ENCODE measurements around the gene IRF2BP2. TPM values are rescaled to one million over a fixed set of nuclear protein-coding genes. Genes with fewer than 3 reads are reported as not detected.
A peak's percentile ranks its signal among the peaks of the same experiment; 100 is the strongest.

The IRF2BP2 gene
- total and polyA plus RNA-seq, 2 of the 13 experiments (the other 11 are each of a cell fraction or from before 2014, with no cell fraction given), result 140 to 147 TPM

DNA sequence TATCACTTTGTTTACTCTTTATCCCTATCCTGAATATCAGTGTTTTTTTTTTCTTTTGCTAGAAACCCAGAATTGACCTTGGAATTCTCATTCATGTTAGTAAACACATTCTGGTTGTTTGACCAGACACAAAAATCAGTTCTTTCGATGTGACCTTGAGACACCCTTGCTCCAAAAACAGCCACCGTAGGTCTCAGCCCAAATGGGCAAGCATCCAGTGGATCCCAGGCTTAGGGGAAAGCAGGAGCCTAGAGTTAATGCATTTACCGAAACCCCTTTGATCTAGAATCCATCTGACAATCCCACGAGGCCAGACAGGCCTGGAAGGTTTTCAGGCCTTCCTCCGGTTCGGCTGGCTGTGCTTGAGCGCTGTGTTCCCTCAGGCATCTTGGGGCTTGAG lies 47.6 kb downstream of the IRF2BP2 start (continued):
- TF ChIP-seq CBX2 (IDR thresholded peaks at IDR 0.05; ENCODE audit: low read depth, low read length) (no peak), CBX2 (CRISPR knock-in tag; IDR thresholded peaks at IDR 0.05; ENCODE audit: low read depth) (no peak), SOX5 (CRISPR knock-in tag; IDR thresholded peaks at IDR 0.05; ENCODE audit: borderline replicate concordance) (peak; percentile 76; the same call in 1 of the 2 replicates), MTF1 (CRISPR knock-in tag; IDR thresholded peaks at IDR 0.05) (no peak), SNRNP70 (IDR thresholded peaks at IDR 0.05; ENCODE audit: low read depth, low read length) (no peak), ZNF180 (CRISPR knock-in tag; IDR thresholded peaks at IDR 0.05; ENCODE audit: borderline replicate concordance, low read depth) (no peak), ZFP82 (CRISPR knock-in tag; IDR thresholded peaks at IDR 0.05; ENCODE audit: borderline replicate concordance) (no peak), SRSF1 (optimal IDR thresholded peaks at IDR 0.05; ENCODE audit: low read depth, low read length) (no peak), MEIS1 (CRISPR knock-in tag; IDR thresholded peaks at IDR 0.05; ENCODE audit: borderline replicate concordance) (no peak), ZNF552 (CRISPR knock-in tag; IDR thresholded peaks at IDR 0.05; ENCODE audit: borderline replicate concordance) (no peak), HOXD1 (CRISPR knock-in tag; IDR thresholded peaks at IDR 0.05) (no peak), ZNF879 (CRISPR knock-in tag; IDR thresholded peaks at IDR 0.05) (no peak), ZBTB21 (CRISPR knock-in tag; IDR thresholded peaks at IDR 0.05) (no peak), ATF1 (CRISPR knock-in tag; IDR thresholded peaks at IDR 0.05) (no peak), ZNF577 (CRISPR knock-in tag; IDR thresholded peaks at IDR 0.05; ENCODE audit: borderline replicate concordance, low read depth) (no peak), SSRP1 (CRISPR knock-in tag; IDR thresholded peaks at IDR 0.05) (no peak), PHF8 (CRISPR knock-in tag; IDR thresholded peaks at IDR 0.05) (no peak), NCOA2 (CRISPR knock-in tag; IDR thresholded peaks at IDR 0.05) (peak; percentile 70), ZC3H4 (CRISPR knock-in tag; IDR thresholded peaks at IDR 0.05; ENCODE audit: borderline replicate concordance) (no peak), ZSCAN30 (CRISPR knock-in tag; IDR thresholded peaks at IDR 0.05) (no peak)
- TF ChIP-seq, protein P1, sequence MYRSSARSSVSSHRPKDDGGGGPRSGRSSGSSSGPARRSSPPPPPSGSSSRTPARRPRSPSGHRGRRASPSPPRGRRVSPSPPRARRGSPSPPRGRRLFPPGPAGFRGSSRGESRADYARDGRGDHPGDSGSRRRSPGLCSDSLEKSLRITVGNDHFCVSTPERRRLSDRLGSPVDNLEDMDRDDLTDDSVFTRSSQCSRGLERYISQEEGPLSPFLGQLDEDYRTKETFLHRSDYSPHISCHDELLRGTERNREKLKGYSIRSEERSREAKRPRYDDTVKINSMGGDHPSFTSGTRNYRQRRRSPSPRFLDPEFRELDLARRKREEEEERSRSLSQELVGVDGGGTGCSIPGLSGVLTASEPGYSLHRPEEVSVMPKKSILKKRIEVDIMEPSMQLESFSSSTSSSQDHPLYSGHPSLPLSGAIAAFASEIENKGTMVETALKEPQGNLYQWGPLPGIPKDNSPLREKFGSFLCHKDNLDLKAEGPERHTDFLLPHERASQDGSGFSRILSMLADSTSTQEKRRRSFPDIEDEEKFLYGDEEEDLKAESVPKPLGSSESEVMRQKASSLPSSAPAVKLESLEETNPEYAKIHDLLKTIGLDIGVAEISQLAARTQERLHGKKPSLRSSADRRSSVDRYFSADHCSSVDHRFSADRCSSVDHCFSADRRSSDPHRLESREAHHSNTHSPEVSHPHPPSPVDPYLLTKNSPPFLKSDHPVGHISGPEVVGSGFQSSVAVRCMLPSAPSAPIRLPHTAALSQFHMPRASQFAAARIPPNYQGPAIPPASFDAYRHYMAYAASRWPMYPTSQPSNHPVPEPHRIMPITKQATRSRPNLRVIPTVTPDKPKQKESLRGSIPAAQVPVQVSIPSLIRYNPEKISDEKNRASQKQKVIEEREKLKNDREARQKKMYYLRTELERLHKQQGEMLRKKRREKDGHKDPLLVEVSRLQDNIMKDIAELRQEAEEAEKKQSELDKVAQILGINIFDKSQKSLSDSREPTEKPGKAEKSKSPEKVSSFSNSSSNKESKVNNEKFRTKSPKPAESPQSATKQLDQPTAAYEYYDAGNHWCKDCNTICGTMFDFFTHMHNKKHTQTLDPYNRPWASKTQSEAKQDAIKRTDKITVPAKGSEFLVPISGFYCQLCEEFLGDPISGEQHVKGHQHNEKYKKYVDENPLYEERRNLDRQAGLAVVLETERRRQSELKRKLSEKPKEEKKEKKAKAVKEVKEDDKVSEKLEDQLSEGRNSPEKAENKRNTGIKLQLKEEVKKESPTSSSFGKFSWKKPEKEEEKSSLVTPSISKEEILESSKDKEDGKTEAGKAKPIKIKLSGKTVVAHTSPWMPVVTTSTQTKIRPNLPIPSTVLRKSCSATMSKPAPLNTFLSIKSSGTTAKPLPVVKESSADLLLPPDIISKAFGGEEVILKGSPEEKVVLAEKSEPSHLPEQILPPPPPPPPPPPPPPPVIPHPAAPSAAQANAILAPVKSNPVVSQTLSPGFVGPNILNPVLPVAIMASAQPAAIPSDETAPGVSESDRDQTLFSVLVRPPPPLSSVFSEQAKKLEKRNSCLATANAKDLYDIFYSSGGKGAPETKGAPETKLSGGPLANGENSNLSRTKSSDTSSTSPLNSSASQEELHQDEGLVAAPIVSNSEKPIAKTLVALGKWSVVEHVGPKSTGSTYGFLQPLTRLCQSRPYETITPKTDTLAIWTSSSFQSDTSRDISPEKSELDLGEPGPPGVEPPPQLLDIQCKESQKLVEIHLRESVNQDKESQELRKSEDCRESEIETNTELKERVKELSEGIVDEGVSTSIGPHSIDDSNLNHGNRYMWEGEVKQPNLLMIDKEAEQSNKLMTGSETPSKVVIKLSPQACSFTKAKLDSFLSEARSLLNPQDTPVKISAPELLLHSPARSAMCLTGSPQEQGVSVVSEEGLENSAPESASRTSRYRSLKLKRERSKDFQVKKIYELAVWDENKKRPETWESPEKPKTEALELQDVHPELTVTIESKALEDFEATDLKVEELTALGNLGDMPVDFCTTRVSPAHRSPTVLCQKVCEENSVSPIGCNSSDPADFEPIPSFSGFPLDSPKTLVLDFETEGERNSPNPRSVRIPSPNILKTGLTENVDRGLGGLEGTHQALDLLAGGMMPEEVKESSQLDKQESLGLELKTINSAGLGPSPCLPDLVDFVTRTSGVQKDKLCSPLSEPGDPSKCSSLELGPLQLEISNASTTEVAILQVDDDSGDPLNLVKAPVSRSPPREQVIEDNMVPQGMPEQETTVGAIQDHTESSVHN (CRISPR knock-in tag; IDR thresholded peaks at IDR 0.05), result no peak
- TF ChIP-seq, protein P2, sequence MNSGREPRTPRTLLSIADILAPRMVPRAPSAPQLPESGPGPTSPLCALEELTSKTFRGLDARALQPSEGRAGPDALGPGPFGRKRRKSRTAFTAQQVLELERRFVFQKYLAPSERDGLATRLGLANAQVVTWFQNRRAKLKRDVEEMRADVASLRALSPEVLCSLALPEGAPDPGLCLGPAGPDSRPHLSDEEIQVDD (CRISPR knock-in tag; IDR thresholded peaks at IDR 0.05; ENCODE audit: borderline replicate concordance), result no peak
- TF ChIP-seq, protein P3, sequence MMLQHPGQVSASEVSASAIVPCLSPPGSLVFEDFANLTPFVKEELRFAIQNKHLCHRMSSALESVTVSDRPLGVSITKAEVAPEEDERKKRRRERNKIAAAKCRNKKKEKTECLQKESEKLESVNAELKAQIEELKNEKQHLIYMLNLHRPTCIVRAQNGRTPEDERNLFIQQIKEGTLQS (CRISPR knock-in tag; IDR thresholded peaks at IDR 0.05), result no peak

All from HepG2 (cell line).